Measurements from ENCODE around the gene SPECC1.

The SPECC1 gene

DNA sequence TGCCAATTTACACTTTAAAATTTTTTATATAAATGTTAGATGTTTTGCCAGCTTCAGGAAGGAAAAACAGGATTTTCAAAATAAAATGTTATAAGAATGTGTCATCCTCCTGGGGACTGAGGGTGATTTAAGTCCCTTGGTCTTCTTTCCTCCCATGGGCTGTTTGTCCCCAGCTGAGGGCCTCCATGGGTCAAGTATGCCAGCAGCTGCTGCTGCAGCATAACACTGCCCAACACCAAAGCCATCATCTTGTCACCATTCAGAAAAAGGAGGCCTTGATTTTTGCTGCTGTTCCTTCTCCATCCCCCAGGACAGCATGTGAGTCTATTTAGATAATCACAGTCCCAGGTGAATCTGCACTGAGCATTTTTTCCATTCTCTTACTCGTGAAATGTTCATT lies 269.6 kb downstream of the SPECC1 start:
- H3K9me3 ChIP-seq (ENCODE audit: low read length): no peaks in the 10 kb centered on the region
- H3K27ac ChIP-seq (ENCODE audit: low read depth, low read length): no peak overlapping the region
- H3K36me3 ChIP-seq (ENCODE audit: insufficient read depth, low read length): no peaks in the 10 kb centered on the region
- H3K4me1 ChIP-seq (ENCODE audit: insufficient read depth, low read length): peaks cover 14% of the 10 kb centered on the region
- no peaks in the 10 kb centered on the region for H3K27me3 ChIP-seq (ENCODE audit: control insufficient read depth in 1 of 2, insufficient read depth in 2 of 2, low read length in 2 of 2)
- H3K4me3 ChIP-seq (ENCODE audit: low read depth in 1 of 2, low read length in 2 of 2): no peak overlapping the region
- no peak overlapping the region for H3K9ac ChIP-seq (ENCODE audit: low read length)

DNA sequence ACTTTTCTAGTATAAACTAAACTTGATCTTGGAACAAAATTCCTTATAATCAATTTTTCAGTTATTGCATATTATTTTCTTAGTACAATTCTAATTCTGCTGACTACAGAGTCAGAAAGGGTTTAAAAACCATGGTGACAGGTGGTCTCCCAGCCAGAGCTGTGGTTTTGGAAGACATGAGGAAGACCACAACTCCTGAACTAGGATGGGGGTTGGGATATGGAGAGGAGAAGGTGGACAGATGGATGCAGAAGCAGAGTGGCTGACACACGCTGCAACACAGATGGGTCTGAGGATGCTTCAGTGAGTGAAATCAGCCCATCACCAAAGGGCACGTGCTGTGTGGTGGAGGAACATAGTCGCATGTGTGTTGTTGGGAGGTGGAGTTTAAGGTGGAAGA lies 270.5 kb downstream of the SPECC1 start:
- Histone ChIP-seq H3K9ac (ENCODE audit: low read length) (no peak overlapping the region), H3K27me3 (ENCODE audit: control insufficient read depth in 1 of 2, insufficient read depth in 2 of 2, low read length in 2 of 2) (no peaks in the 10 kb centered on the region), H3K4me3 (ENCODE audit: low read depth in 1 of 2, low read length in 2 of 2) (no peak overlapping the region), H3K9me3 (ENCODE audit: low read length) (no peaks in the 10 kb centered on the region), H3K27ac (ENCODE audit: low read depth, low read length) (no peak overlapping the region), H3K36me3 (ENCODE audit: insufficient read depth, low read length) (no peaks in the 10 kb centered on the region), H3K4me1 (ENCODE audit: insufficient read depth, low read length) (peaks cover 14% of the 10 kb centered on the region)

DNA sequence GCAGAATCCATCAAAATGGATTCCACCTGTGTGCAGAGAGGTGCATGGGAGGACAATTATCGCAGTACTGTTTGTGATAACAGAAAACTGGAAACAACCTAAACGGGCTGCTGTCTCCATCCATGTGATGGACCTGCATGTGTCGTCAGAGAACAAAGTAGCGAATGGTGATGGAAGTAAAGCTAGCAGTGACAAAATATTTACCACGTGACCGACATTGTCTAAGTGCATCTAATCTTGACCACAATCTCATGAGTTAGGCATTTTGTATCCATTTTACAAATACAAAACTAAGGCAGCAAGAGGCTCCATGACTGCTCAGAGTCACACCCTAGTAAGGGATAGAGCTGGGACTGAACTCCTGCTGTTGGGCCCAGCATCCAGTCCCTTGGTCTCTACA lies 270.9 kb downstream of the SPECC1 start:
- H3K27ac ChIP-seq (ENCODE audit: low read depth, low read length): no peak overlapping the region
- no peak overlapping the region for H3K4me3 ChIP-seq (ENCODE audit: low read depth in 1 of 2, low read length in 2 of 2)
- no peaks in the 10 kb centered on the region for H3K36me3 ChIP-seq (ENCODE audit: insufficient read depth, low read length)
- peaks cover 14% of the 10 kb centered on the region for H3K4me1 ChIP-seq (ENCODE audit: insufficient read depth, low read length)
- no peaks in the 10 kb centered on the region for H3K9me3 ChIP-seq (ENCODE audit: low read length)
- no peak overlapping the region for H3K9ac ChIP-seq (ENCODE audit: low read length)
- no peaks in the 10 kb centered on the region for H3K27me3 ChIP-seq (ENCODE audit: control insufficient read depth in 1 of 2, insufficient read depth in 2 of 2, low read length in 2 of 2)

DNA sequence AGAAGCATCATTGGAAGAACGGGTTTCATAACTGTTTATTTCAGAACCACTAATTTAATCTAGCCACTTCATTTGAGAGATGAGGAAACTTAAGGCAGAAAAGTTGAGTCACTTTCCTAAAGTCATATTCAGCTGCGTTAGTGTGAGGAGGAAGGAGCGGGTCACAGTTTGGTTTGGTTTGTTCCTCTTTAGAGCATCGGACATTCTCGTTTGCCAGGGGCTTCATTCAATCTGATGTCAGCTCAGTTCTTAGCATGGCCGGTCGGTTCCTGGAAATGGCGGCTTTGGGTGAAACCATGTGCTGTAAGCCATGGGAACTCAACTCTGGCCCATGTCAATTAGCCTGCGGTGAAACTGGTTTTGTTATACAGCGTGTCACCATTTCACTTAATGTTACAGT lies 271.7 kb downstream of the SPECC1 start:
- H3K4me1 ChIP-seq (ENCODE audit: insufficient read depth, low read length): peaks cover 14% of the 10 kb centered on the region
- no peaks in the 10 kb centered on the region for H3K27me3 ChIP-seq (ENCODE audit: control insufficient read depth in 1 of 2, insufficient read depth in 2 of 2, low read length in 2 of 2)
- no peaks in the 10 kb centered on the region for H3K36me3 ChIP-seq (ENCODE audit: insufficient read depth, low read length)
- H3K9me3 ChIP-seq (ENCODE audit: low read length): no peaks in the 10 kb centered on the region
- no peak overlapping the region for H3K4me3 ChIP-seq (ENCODE audit: low read depth in 1 of 2, low read length in 2 of 2)
- no peak overlapping the region for H3K27ac ChIP-seq (ENCODE audit: low read depth, low read length)
- H3K9ac ChIP-seq (ENCODE audit: low read length): no peak overlapping the region

DNA sequence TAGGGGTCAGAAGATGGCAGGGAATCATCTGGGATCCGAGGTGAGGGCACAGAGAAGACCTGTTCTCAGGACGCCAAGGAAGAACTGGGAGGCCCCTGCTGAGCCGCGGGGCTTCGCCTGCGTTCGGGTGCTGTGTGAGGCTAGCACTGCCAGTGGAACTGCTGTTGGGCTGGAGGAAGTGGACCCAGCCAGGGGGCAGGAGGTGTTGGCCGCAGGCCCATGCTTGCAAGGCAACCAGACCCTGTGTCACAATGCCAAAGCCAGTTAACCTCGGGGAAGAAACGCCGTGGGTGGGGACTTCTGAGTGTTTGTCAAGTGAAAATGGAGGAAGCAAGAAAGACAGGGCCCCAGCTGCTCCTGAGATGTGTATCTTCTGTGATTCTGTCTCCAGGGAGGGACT lies 272.7 kb downstream of the SPECC1 start:
- Histone ChIP-seq H3K9ac (ENCODE audit: low read length) (no peak overlapping the region), H3K27ac (ENCODE audit: low read depth, low read length) (no peak overlapping the region), H3K36me3 (ENCODE audit: insufficient read depth, low read length) (no peaks in the 10 kb centered on the region), H3K9me3 (ENCODE audit: low read length) (no peaks in the 10 kb centered on the region), H3K27me3 (ENCODE audit: control insufficient read depth in 1 of 2, insufficient read depth in 2 of 2, low read length in 2 of 2) (no peaks in the 10 kb centered on the region), H3K4me3 (ENCODE audit: low read depth in 1 of 2, low read length in 2 of 2) (no peak overlapping the region), H3K4me1 (ENCODE audit: insufficient read depth, low read length) (peaks cover 4% of the 10 kb centered on the region)

DNA sequence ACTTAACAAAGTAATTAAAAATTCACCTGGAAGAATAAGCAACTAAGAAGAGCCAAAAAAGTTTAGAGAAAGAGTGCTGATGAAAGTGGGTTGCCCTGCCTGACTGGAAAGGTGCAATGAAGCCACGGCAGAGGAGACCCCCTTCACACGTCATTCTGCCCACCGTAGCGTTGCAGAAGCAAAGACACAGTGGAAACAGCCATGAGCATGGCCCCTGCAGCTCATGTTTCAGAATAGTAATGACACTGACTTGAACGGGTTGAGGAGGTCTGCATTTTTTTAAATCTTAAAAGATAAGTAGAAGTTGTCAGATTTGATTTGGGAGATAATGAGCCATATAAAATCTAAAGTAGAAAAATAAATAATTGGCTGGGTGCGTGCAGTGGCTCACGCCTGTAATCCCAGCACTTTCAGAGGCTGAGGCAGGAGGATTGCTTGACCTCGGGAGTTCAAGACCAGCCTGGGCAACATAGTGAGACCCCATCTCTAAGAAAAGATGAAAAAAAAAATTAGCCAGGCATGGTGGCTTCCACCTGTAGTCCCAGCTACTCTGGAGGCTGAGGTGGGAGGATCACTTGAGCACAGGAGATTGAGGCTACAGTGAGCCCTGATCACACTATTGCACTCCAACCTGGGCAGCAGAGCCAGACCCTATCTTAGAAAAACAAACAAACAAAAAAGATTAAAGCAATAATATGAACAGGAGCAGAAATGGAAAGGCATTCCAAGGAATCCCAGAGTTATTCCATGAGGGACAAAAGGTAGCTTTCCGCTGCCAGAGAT lies 273.6 kb downstream of the SPECC1 start:
- H3K9me3 ChIP-seq (ENCODE audit: low read length): no peaks in the 10 kb centered on the region
- no peak overlapping the region for H3K9ac ChIP-seq (ENCODE audit: low read length)
- no peaks in the 10 kb centered on the region for H3K4me1 ChIP-seq (ENCODE audit: insufficient read depth, low read length)
- no peak overlapping the region for H3K4me3 ChIP-seq (ENCODE audit: low read depth in 1 of 2, low read length in 2 of 2)
- H3K36me3 ChIP-seq (ENCODE audit: insufficient read depth, low read length): no peaks in the 10 kb centered on the region
- H3K27ac ChIP-seq (ENCODE audit: low read depth, low read length): no peak overlapping the region
- H3K27me3 ChIP-seq (ENCODE audit: control insufficient read depth in 1 of 2, insufficient read depth in 2 of 2, low read length in 2 of 2): no peaks in the 10 kb centered on the region

DNA sequence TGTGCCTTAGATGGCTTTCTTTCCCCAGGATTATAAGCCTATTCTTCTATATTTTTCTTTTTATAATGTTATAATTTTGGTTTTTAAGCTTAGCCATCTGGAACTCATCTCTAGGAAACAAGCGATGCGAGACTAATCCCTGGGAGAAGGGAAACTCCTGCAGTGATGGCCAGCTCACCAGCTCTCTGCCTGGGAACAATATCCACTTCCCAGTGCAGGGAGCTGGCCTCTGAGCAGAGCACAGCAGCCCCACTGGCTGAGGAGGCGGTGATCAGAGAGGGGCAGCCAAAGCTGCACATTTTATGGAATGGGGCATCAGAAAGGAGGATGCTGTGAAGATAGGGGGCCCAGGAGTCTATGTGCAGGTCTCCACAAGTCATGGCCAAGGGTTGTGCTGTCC lies 274.9 kb downstream of the SPECC1 start:
- H3K36me3 ChIP-seq (ENCODE audit: insufficient read depth, low read length): no peaks in the 10 kb centered on the region
- no peak overlapping the region for H3K27ac ChIP-seq (ENCODE audit: low read depth, low read length)
- H3K4me1 ChIP-seq (ENCODE audit: insufficient read depth, low read length): no peaks in the 10 kb centered on the region
- H3K4me3 ChIP-seq (ENCODE audit: low read depth in 1 of 2, low read length in 2 of 2): no peak overlapping the region
- H3K9ac ChIP-seq (ENCODE audit: low read length): no peak overlapping the region
- H3K27me3 ChIP-seq (ENCODE audit: control insufficient read depth in 1 of 2, insufficient read depth in 2 of 2, low read length in 2 of 2): no peaks in the 10 kb centered on the region
- no peaks in the 10 kb centered on the region for H3K9me3 ChIP-seq (ENCODE audit: low read length)

DNA sequence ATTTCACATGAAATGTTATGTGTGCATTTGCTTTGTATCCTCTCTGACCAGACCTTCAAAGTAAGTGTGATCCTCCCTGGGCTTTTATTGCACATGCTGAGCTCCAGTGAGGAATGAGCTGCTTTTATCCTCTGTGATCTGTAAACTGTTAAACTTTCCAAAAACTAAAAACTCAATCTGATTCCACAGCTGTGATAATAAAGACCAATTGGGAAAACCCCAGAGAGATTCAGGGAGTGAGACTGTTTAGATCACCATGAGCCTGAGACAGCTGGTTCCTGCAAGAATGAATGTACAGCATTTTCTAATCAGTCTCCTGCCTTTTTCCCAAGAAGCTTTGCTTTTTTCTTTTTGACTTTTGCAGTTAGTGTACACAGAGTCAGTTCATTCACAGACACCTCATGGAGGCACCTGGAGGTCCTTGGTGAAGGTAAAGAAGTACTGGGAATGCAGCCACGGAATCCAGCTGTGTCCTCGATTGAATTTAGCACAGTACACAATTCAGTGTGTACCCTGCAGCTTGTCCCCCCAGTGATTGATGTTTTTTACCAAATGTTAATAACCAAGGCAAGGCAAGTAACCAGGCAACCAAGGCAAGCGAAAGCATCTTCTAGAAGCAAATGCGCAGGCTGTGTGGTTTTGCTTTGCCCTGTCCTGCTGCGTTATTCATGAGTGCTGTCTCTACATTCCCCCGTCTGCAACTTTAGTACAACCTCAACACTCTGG lies 275.6 kb downstream of the SPECC1 start:
- H3K9me3 ChIP-seq (ENCODE audit: low read length): no peaks in the 10 kb centered on the region
- H3K36me3 ChIP-seq (ENCODE audit: insufficient read depth, low read length): no peaks in the 10 kb centered on the region
- H3K27me3 ChIP-seq (ENCODE audit: control insufficient read depth in 1 of 2, insufficient read depth in 2 of 2, low read length in 2 of 2): no peaks in the 10 kb centered on the region
- H3K9ac ChIP-seq (ENCODE audit: low read length): no peak overlapping the region
- H3K4me3 ChIP-seq (ENCODE audit: low read depth in 1 of 2, low read length in 2 of 2): no peak overlapping the region
- no peak overlapping the region for H3K27ac ChIP-seq (ENCODE audit: low read depth, low read length)
- H3K4me1 ChIP-seq (ENCODE audit: insufficient read depth, low read length): no peaks in the 10 kb centered on the region

DNA sequence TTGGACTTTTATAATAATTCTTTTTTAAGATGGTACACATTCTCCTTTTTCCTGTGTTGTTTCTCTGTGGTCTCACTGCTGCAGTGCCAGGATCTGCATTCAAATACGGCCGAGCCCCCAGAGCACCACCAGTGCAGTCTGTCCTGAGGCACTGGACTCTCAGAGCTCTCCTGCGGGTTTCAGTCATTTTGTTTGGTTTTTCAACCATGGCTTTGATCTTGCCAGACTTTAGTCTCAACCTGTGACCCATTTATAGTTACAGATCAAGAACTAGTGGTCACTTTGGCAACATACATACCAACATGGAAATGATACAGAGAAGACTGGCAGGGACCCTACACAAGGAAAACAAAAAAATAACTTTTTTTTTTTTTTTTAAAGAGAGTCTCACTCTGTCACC lies 280.8 kb downstream of the SPECC1 start:
- Histone ChIP-seq H3K9ac (ENCODE audit: low read length) (no peak overlapping the region), H3K4me3 (ENCODE audit: low read depth in 1 of 2, low read length in 2 of 2) (no peak overlapping the region), H3K36me3 (ENCODE audit: insufficient read depth, low read length) (no peaks in the 10 kb centered on the region)

DNA sequence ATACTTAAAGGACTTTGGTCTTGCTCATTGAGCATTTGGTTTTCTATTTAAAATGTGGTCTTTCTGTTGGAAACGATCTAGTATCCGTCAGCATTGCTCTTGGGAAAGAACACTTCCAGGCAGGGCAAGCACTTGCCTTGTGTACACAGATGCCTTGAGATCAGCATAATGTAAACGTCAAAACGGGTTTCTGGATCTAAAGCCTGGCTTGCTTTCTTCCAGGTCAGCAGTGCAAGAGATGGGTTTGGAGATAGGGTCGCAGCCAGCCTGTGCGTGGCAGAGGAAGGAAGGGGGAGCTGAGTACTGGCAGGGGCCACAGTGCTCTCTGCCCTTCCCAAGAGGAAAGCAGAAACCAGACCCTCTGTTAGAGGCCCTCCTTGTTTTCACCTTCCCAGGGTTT lies 282.7 kb downstream of the SPECC1 start:
- H3K4me1 ChIP-seq (ENCODE audit: insufficient read depth, low read length): no peaks in the 10 kb centered on the region
- no peaks in the 10 kb centered on the region for H3K27me3 ChIP-seq (ENCODE audit: control insufficient read depth in 1 of 2, insufficient read depth in 2 of 2, low read length in 2 of 2)
- no peaks in the 10 kb centered on the region for H3K9me3 ChIP-seq (ENCODE audit: low read length)
- no peak overlapping the region for H3K4me3 ChIP-seq (ENCODE audit: low read depth in 1 of 2, low read length in 2 of 2)
- no peak overlapping the region for H3K27ac ChIP-seq (ENCODE audit: low read depth, low read length)
- H3K9ac ChIP-seq (ENCODE audit: low read length): no peak overlapping the region
- no peaks in the 10 kb centered on the region for H3K36me3 ChIP-seq (ENCODE audit: insufficient read depth, low read length)

More for the DNA sequence above, 280.8 kb downstream of the SPECC1 start:
- Histone ChIP-seq H3K9me3 (ENCODE audit: low read length) (no peaks in the 10 kb centered on the region), H3K27me3 (ENCODE audit: control insufficient read depth in 1 of 2, insufficient read depth in 2 of 2, low read length in 2 of 2) (no peaks in the 10 kb centered on the region), H3K4me1 (ENCODE audit: insufficient read depth, low read length) (no peaks in the 10 kb centered on the region), H3K27ac (ENCODE audit: low read depth, low read length) (no peak overlapping the region)

DNA sequence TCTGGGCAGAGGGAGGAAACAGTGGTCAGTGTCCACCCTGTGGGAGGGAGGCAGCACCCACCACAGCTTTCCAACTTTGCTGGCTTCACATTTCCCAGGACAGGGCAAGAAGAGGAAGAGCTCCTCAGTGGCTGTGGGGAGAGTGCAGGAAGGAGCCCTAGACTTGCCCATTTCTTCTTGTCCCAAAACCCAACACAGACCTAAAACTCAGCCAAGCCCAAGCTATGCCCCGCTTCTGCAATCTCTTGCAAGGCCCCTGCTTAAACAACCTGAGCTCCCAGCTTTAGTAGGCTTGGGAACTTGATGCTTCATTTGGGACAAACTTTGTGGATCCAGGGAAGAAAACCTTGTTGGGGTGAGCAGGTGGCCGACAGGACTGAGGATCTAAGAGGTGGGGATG lies 284.3 kb downstream of the SPECC1 start:
- Histone ChIP-seq H3K4me3 (ENCODE audit: low read depth in 1 of 2, low read length in 2 of 2) (no peak overlapping the region), H3K27me3 (ENCODE audit: control insufficient read depth in 1 of 2, insufficient read depth in 2 of 2, low read length in 2 of 2) (no peaks in the 10 kb centered on the region), H3K9me3 (ENCODE audit: low read length) (no peaks in the 10 kb centered on the region), H3K27ac (ENCODE audit: low read depth, low read length) (no peak overlapping the region), H3K36me3 (ENCODE audit: insufficient read depth, low read length) (no peaks in the 10 kb centered on the region), H3K4me1 (ENCODE audit: insufficient read depth, low read length) (no peaks in the 10 kb centered on the region), H3K9ac (ENCODE audit: low read length) (no peak overlapping the region)

DNA sequence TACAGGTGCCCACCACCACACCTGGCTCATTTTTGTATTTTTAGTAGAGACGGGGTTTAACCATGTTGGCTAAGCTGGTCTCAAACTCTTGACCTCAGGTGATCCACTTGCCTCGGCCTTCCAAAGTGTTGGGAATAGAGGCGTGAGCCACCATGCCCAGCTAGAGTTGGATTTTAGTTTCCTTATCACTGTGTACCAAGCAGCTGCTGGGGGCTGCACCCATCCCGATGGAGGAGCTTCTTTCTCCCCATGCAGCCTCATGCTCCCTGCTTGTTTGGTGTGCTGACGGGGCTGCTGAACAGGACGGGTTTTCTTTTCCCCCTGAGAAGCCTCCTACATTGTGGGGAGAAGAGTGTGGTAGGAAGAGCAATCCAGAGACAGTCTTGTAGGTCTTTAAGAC lies 285.0 kb downstream of the SPECC1 start:
- no peaks in the 10 kb centered on the region for H3K9me3 ChIP-seq (ENCODE audit: low read length)
- H3K4me3 ChIP-seq (ENCODE audit: low read depth in 1 of 2, low read length in 2 of 2): no peak overlapping the region
- H3K4me1 ChIP-seq (ENCODE audit: insufficient read depth, low read length): no peaks in the 10 kb centered on the region
- H3K27me3 ChIP-seq (ENCODE audit: control insufficient read depth in 1 of 2, insufficient read depth in 2 of 2, low read length in 2 of 2): no peaks in the 10 kb centered on the region
- H3K27ac ChIP-seq (ENCODE audit: low read depth, low read length): no peak overlapping the region
- H3K36me3 ChIP-seq (ENCODE audit: insufficient read depth, low read length): no peaks in the 10 kb centered on the region
- no peak overlapping the region for H3K9ac ChIP-seq (ENCODE audit: low read length)

Measured in muscle layer of colon (tissue), 2 donors.